ENCODE results near the gene MYO18B.

DNA sequence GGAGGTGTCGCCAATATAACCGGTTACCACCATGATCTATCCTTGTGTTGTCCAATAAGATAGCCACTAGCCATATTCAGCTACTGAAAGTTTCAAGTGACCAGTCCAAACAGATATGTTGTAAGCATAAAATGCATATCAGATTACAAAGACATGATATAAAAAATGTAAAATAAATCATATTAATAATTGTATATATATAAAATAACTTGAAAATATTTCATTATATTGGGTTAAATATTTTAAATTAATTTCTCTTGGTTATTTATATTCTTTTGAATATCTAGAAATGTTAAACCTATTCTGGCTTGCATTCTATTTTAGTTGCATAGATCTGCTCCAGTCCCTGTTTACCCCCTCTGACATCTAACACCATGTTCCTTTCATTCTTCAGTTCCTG lies 305.5 kb downstream of the MYO18B start:
- TF ChIP-seq, protein P1, sequence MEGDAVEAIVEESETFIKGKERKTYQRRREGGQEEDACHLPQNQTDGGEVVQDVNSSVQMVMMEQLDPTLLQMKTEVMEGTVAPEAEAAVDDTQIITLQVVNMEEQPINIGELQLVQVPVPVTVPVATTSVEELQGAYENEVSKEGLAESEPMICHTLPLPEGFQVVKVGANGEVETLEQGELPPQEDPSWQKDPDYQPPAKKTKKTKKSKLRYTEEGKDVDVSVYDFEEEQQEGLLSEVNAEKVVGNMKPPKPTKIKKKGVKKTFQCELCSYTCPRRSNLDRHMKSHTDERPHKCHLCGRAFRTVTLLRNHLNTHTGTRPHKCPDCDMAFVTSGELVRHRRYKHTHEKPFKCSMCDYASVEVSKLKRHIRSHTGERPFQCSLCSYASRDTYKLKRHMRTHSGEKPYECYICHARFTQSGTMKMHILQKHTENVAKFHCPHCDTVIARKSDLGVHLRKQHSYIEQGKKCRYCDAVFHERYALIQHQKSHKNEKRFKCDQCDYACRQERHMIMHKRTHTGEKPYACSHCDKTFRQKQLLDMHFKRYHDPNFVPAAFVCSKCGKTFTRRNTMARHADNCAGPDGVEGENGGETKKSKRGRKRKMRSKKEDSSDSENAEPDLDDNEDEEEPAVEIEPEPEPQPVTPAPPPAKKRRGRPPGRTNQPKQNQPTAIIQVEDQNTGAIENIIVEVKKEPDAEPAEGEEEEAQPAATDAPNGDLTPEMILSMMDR (IDR thresholded peaks at IDR 0.05; ENCODE audit: insufficient read depth, low read length, poor library complexity, severe bottlenecking), result no peak
- no peak for TF ChIP-seq EZH2phosphoT487 (conservative IDR thresholded peaks at IDR 0.05; ENCODE audit: low read length)

All from SU-DHL-6 (cell line).